Midbrain (tissue), 1 donor: ENCODE data around the gene GZF1.

Experiments
- DNase-seq: peaks from one replicate; lab custom pipeline; 2025; lab: John Stamatoyannopoulos, UW

The GZF1 gene

GRCh38 chr20:23369072-23369823 lies 7.3 kb downstream of the GZF1 start:
- DNase-seq = no peak

GRCh38 chr20:23370274-23370673 lies 8.3 kb downstream of the GZF1 start:
- no peak for DNase-seq

- no peak for DNase-seq
Measured at GRCh38 chr20:23370873-23371272, 8.9 kb downstream of the GZF1 start.

- no peak for DNase-seq
Measured at GRCh38 chr20:23371496-23371895, 9.5 kb downstream of the GZF1 start.

GRCh38 chr20:23374441-23374840 lies 12.5 kb downstream of the GZF1 start:
- no peak for DNase-seq

- no peak for DNase-seq
Measured at GRCh38 chr20:23375827-23376226, 13.8 kb downstream of the GZF1 start.

- no peak for DNase-seq
Measured at GRCh38 chr20:23379772-23380171, 17.8 kb downstream of the GZF1 start.

GRCh38 chr20:23381876-23382275 lies 19.9 kb downstream of the GZF1 start:
- DNase-seq = no peak

GRCh38 chr20:23386304-23387117 lies 24.5 kb downstream of the GZF1 start:
- no peak for DNase-seq

GRCh38 chr20:23387118-23387443 lies 25.1 kb downstream of the GZF1 start:
- DNase-seq = no peak

GRCh38 chr20:23390091-23390774 lies 28.3 kb downstream of the GZF1 start:
- DNase-seq = no peak

- DNase-seq = no peak
Measured at GRCh38 chr20:23391707-23392310, 29.8 kb downstream of the GZF1 start.

- DNase-seq = no peak
Measured at GRCh38 chr20:23393996-23394775, 32.2 kb downstream of the GZF1 start.

- DNase-seq = no peak
Measured at GRCh38 chr20:23396950-23397627, 35.1 kb downstream of the GZF1 start.

GRCh38 chr20:23397961-23398360 lies 36.0 kb downstream of the GZF1 start:
- no peak for DNase-seq

GRCh38 chr20:23399568-23400241 lies 37.7 kb downstream of the GZF1 start:
- no peak for DNase-seq

GRCh38 chr20:23401051-23401450 lies 39.1 kb downstream of the GZF1 start:
- no peak for DNase-seq

GRCh38 chr20:23403751-23404150 lies 41.8 kb downstream of the GZF1 start:
- DNase-seq = no peak

- DNase-seq = no peak
Measured at GRCh38 chr20:23404196-23404595, 42.2 kb downstream of the GZF1 start.

- no peak for DNase-seq
Measured at GRCh38 chr20:23406880-23407279, 44.9 kb downstream of the GZF1 start.
